LNCAP (cell line): ENCODE data around the gene APOL6.

Experiments
- CTCF ChIP-seq: fragments of 450-650 bp; IDR thresholded peaks from 2 replicates; pipeline ENCODE4 v1.5.1; 2017; ENCODE audit warnings: mild to moderate bottlenecking

APOL6 gene

DNA sequence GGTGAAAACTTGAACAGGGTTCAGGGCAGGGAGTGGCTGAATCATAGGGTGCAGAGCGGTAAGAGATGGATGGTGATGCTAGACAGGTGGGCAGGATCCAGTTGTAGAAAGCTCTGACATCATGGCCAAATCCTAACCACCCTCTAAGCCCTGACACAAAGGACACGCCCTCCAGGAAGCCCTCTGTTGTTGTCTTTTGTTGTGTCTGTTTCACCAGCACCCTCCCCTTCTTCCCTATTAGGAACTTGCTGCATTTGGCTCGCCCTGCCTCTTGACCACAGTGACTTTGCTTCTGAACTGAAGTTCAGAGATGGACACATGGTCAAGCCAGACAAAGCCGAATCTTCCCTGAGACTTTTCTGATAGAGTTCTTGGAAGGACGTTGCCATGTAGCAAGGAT, 14.2 kb upstream of the APOL6 start:
- no peak for TF ChIP-seq CTCF

DNA sequence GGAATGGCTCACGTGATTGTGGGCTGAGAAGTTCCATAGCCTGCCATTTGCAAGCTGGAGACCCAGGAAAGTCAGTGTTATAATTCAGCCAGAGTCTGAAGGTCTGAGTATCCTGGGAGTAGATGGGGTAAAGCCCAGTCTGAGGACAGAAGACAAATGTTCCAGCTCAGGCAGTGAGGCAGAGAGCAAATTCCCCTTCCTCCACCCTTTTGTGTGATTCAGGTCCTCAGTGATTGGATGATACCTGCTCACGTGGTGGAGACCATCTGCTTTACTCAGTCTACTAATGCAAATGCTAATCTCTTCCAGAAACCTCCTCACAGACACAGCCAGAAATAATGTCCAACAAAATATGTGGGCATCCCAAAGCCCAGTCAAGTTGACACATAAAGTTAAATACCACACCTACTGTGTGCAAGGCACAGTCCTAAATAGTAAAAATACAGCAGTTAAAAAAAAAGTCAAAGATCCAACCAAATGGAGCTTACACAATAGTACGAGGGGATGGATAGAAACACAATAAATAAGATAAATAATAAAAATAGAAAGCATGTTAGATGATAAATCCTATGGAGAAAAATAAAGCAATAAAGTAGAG, 13.2 kb upstream of the APOL6 start:
- no peak for TF ChIP-seq CTCF

GRCh38 chr22:35637254-35637653, 11.0 kb upstream of the APOL6 start:
- TF ChIP-seq CTCF, result no peak

GRCh38 chr22:35638001-35638400, 10.2 kb upstream of the APOL6 start:
- TF ChIP-seq CTCF, result no peak

DNA sequence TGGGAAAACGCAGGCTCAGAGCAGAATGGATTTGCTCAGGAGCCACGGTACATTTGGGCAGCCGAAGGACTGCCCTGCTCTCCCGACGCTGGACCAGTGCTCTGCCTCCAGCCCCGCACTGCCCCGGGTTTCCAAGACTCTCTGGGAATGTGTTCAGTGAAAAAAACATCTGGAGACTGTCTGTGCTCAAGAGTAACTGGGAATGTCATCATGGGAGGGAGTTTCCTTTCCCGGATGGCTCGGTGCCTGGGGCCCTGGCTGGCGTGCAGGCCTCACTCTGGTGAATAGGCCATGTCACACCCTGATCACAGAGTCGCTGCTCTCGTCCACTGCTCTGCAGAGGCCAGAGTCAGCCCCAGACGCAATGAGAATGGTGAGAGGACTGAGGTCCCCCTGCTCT, 9.8 kb upstream of the APOL6 start:
- no peak for TF ChIP-seq CTCF

GRCh38 chr22:35641494-35642120, 6.6 kb upstream of the APOL6 start:
- TF ChIP-seq CTCF, result no peak

- TF ChIP-seq CTCF, result no peak
Measured at GRCh38 chr22:35642305-35642741, 5.9 kb upstream of the APOL6 start.
